Left ventricle myocardium inferior (tissue), 1 donor: ENCODE results near the gene PTGDS. TPM values are rescaled to one million over a fixed set of nuclear protein-coding genes. Genes with fewer than 3 reads are reported as not detected.

Experiments
- DNase-seq: peaks from one replicate; pipeline ENCODE4 v3.0.0-alpha.2; 2020
- H3K27ac ChIP-seq: fragments of 200-600 bp; replicated peaks from 2 replicates; pipeline ENCODE4 v1.8.0; 2021
- H3K27me3 ChIP-seq: fragments of 200-600 bp; 2 replicates; pipeline ENCODE4 v1.8.0; 2021; ENCODE audit warnings: low read depth
- H3K36me3 ChIP-seq: fragments of 200-600 bp; 2 replicates; pipeline ENCODE4 v1.8.0; 2021
- H3K4me1 ChIP-seq: fragments of 200-600 bp; 2 replicates; pipeline ENCODE4 v1.8.0; 2021
- H3K4me3 ChIP-seq: fragments of 200-600 bp; 2 replicates; pipeline ENCODE4 v1.8.0; 2021; ENCODE audit warnings: mild to moderate bottlenecking, moderate library complexity
- H3K9me3 ChIP-seq: fragments of 200-600 bp; replicated peaks from 2 replicates; pipeline ENCODE4 v1.8.0; 2021
- CTCF ChIP-seq: fragments of 200-600 bp; IDR thresholded peaks from 2 replicates; pipeline ENCODE4 v1.8.0; 2021; ENCODE audit warnings: antibody characterized with exemption, mild to moderate bottlenecking, borderline replicate concordance
- intact Hi-C: fragments of 100-400 bp; cut with micrococcal nuclease; formaldehyde crosslinking; loops from one replicate; pipeline ENCODE4 v1.11.0; 2022
- total RNA-seq: library from RNA; stranded (reverse); fragmentation: NEBNext Ultra II Directional; extraction: Animal tissue kit (Norgen Biotek cat#: 25700); gene quantifications from one replicate; pipeline ENCODE4 v1.2.1, GENCODE V29; 2021
- donor health status: DM: no; HTN: yes; CAD: no; lungs with severe emphysema.

PTGDS gene
- total RNA-seq, 1 donor from 2014 or later = 3,579 TPM

- Histone ChIP-seq H3K4me3 (no peak overlapping the region), H3K27me3 (no peaks in the 10 kb centered on the region), H3K4me1 (peaks cover 21% of the 10 kb centered on the region), H3K36me3 (no peaks in the 10 kb centered on the region), H3K27ac (no peak overlapping the region), H3K9me3 (no peaks in the 10 kb centered on the region)
- TF ChIP-seq CTCF = no peak
- intact Hi-C loops = no loop called here
- DNase-seq = no peak
These were observed 20.7 kb upstream of the PTGDS start for GRCh38 chr9:136956604-136957003.

GRCh38 chr9:136957461-136957860 is 19.8 kb upstream of the PTGDS start:
- Histone ChIP-seq H3K4me1 (peaks cover 21% of the 10 kb centered on the region), H3K9me3 (no peaks in the 10 kb centered on the region), H3K27me3 (no peaks in the 10 kb centered on the region), H3K36me3 (no peaks in the 10 kb centered on the region), H3K27ac (no peak overlapping the region), H3K4me3 (no peak overlapping the region)
- TF ChIP-seq CTCF = no peak
- intact Hi-C loops = no loop called here
- DNase-seq = no peak

- intact Hi-C loops = no loop called here
- Histone ChIP-seq H3K27ac (no peak overlapping the region), H3K27me3 (no peaks in the 10 kb centered on the region)
These were observed 19.4 kb upstream of the PTGDS start for GRCh38 chr9:136957901-136958300.

GRCh38 chr9:136958473-136958872 is 18.8 kb upstream of the PTGDS start:
- H3K27ac ChIP-seq = no peak overlapping the region
- peaks cover 23% of the 10 kb centered on the region for H3K4me1 ChIP-seq
- no peaks in the 10 kb centered on the region for H3K27me3 ChIP-seq
- H3K9me3 ChIP-seq = no peaks in the 10 kb centered on the region
- intact Hi-C loops = no loop called here
- H3K36me3 ChIP-seq = no peaks in the 10 kb centered on the region
- no peak overlapping the region for H3K4me3 ChIP-seq
- TF ChIP-seq CTCF = no peak
- DNase-seq = no peak

More at GRCh38 chr9:136957901-136958300, 19.4 kb upstream of the PTGDS start:
- DNase-seq = no peak
- Histone ChIP-seq H3K36me3 (no peaks in the 10 kb centered on the region), H3K9me3 (no peaks in the 10 kb centered on the region), H3K4me3 (no peak overlapping the region), H3K4me1 (peaks cover 18% of the 10 kb centered on the region)
- TF ChIP-seq CTCF = no peak

GRCh38 chr9:136958898-136959850 is 18.1 kb upstream of the PTGDS start:
- intact Hi-C loops = no loop called here
- Histone ChIP-seq H3K9me3 (no peaks in the 10 kb centered on the region), H3K4me1 (peaks cover 30% of the 10 kb centered on the region), H3K36me3 (no peaks in the 10 kb centered on the region), H3K4me3 (no peak overlapping the region), H3K27me3 (no peaks in the 10 kb centered on the region), H3K27ac (no peak overlapping the region)
- no peak for DNase-seq
- TF ChIP-seq CTCF = no peak
